SU-DHL-6 (cell line): ENCODE results near the gene CAPN13.

Experiments
- H2AFZ ChIP-seq: fragments of 200-600 bp; sonication (generic); 2 replicates; pipeline ENCODE4 v1.6.1; 2014; ENCODE audit warnings: low read depth, mild to moderate bottlenecking, moderate library complexity, mixed read lengths, antibody characterized with exemption, low read length; ENCODE audit not compliant: severe bottlenecking
- H3F3A ChIP-seq: fragments of 200-600 bp; shearing (Covaris generic); 2 replicates; pipeline ENCODE4 v1.6.0; 2016; ENCODE audit warnings: antibody characterized with exemption, mild to moderate bottlenecking; ENCODE audit not compliant: insufficient read depth
- H3K27ac ChIP-seq: fragments of 200-600 bp; sonication (generic); 2 replicates; pipeline ENCODE4 v1.5.1; 2016; ENCODE audit warnings: low read depth, mild to moderate bottlenecking, low read length, moderate library complexity, mixed read lengths
- H3K27me3 ChIP-seq: fragments of 200-600 bp; sonication (generic), shearing (Covaris generic); 2 replicates; pipeline ENCODE4 v1.6.0; 2014; ENCODE audit warnings: mild to moderate bottlenecking, low read length
- H3K36me3 ChIP-seq: fragments of 200-600 bp; sonication (generic); 2 replicates; pipeline ENCODE4 v1.6.1; 2014; ENCODE audit warnings: mild to moderate bottlenecking, low read length, mixed read lengths
- H3K4me2 ChIP-seq: fragments of 300-600, 200-600 bp; shearing (Covaris generic), sonication (generic); 2 replicates; pipeline ENCODE4 v1.6.0; 2014; ENCODE audit warnings: low read length, low read depth, mild to moderate bottlenecking; ENCODE audit not compliant: poor library complexity, severe bottlenecking
- H3K4me3 ChIP-seq: fragments of 200-600 bp; sonication (generic); 2 replicates; pipeline ENCODE4 v1.5.1; 2014; ENCODE audit warnings: antibody characterized with exemption, low read length, mild to moderate bottlenecking, mixed read lengths; ENCODE audit not compliant: insufficient read depth, poor library complexity, severe bottlenecking
- H3K79me2 ChIP-seq: fragments of 200-600 bp; sonication (generic); 2 replicates; pipeline ENCODE4 v1.6.1; 2014; ENCODE audit warnings: mild to moderate bottlenecking, low read length, moderate library complexity; ENCODE audit not compliant: insufficient read depth
- H3K9ac ChIP-seq: fragments of 200-600 bp; sonication (generic); 2 replicates; pipeline ENCODE4 v1.7.0; 2014; ENCODE audit warnings: mild to moderate bottlenecking, low read length
- H3K9me2 ChIP-seq: fragments of 200-600 bp; sonication (generic); replicated peaks from 2 replicates; pipeline ENCODE4 v1.6.1; 2014; ENCODE audit warnings: low read length; ENCODE audit not compliant: insufficient read depth
- H3K9me3 ChIP-seq: fragments of 200-600 bp; sonication (generic); 2 replicates; pipeline ENCODE4 v1.6.1; 2014; ENCODE audit warnings: low read length, mixed read lengths; ENCODE audit not compliant: insufficient read depth
- H4K20me1 ChIP-seq: fragments of 200-600 bp; sonication (generic); 2 replicates; pipeline ENCODE4 v1.6.1; 2014; ENCODE audit warnings: low read depth, mild to moderate bottlenecking, antibody characterized with exemption, low read length, moderate library complexity, mixed read lengths
- CTCF ChIP-seq: fragments of 200-600 bp; sonication (generic); IDR thresholded peaks from one replicate; pipeline ENCODE4 v1.5.1; 2017; ENCODE audit warnings: antibody characterized with exemption, mild to moderate bottlenecking, low read length, moderate library complexity; ENCODE audit not compliant: insufficient read depth, poor library complexity, severe bottlenecking
- EZH2phosphoT487 ChIP-seq: fragments of 200-600 bp; sonication (generic), shearing (Covaris generic); conservative IDR thresholded peaks from 2 replicates; pipeline ENCODE4 v1.6.1; 2018; ENCODE audit warnings: mild to moderate bottlenecking, antibody characterized with exemption, low read length, moderate library complexity, mixed read lengths

CAPN13 gene

GRCh38 chr2:30691948-30692828 is 115.1 kb downstream of the CAPN13 start:
- no peak overlapping the region for H2AFZ ChIP-seq
- TF ChIP-seq EZH2phosphoT487 (no peak), CTCF (no peak)
- no peaks in the 10 kb centered on the region for H3K27me3 ChIP-seq
- H3K36me3 ChIP-seq, result no peaks in the 10 kb centered on the region
- no peak overlapping the region for H3K9ac ChIP-seq
- H3K27ac ChIP-seq, result no peak overlapping the region
- H4K20me1 ChIP-seq, result no peaks in the 10 kb centered on the region
- no peaks in the 10 kb centered on the region for H3K79me2 ChIP-seq
- no peak overlapping the region for H3K4me3 ChIP-seq
- H3K9me2 ChIP-seq, result no peaks in the 10 kb centered on the region
- H3K4me2 ChIP-seq, result no peak overlapping the region
- no peaks in the 10 kb centered on the region for H3F3A ChIP-seq
- no peaks in the 10 kb centered on the region for H3K9me3 ChIP-seq

GRCh38 chr2:30691091-30691947 is 115.9 kb downstream of the CAPN13 start:
- Histone ChIP-seq H3K9me2 (no peaks in the 10 kb centered on the region), H3K36me3 (no peaks in the 10 kb centered on the region), H4K20me1 (no peaks in the 10 kb centered on the region), H3K9me3 (no peaks in the 10 kb centered on the region), H3K27ac (no peak overlapping the region), H3K9ac (no peak overlapping the region), H2AFZ (no peak overlapping the region), H3K4me3 (no peak overlapping the region), H3K4me2 (no peak overlapping the region), H3K79me2 (no peaks in the 10 kb centered on the region), H3F3A (no peaks in the 10 kb centered on the region), H3K27me3 (no peaks in the 10 kb centered on the region)
- TF ChIP-seq CTCF (no peak), EZH2phosphoT487 (no peak)

- H3K27ac ChIP-seq, result no peak overlapping the region
- no peaks in the 10 kb centered on the region for H4K20me1 ChIP-seq
- H3K9me3 ChIP-seq, result no peaks in the 10 kb centered on the region
- no peak overlapping the region for H3K4me3 ChIP-seq
- H3K27me3 ChIP-seq, result no peaks in the 10 kb centered on the region
- TF ChIP-seq EZH2phosphoT487 (no peak), CTCF (no peak)
- no peak overlapping the region for H3K9ac ChIP-seq
- no peaks in the 10 kb centered on the region for H3F3A ChIP-seq
- no peak overlapping the region for H2AFZ ChIP-seq
- H3K4me2 ChIP-seq, result no peak overlapping the region
- no peaks in the 10 kb centered on the region for H3K36me3 ChIP-seq
- H3K79me2 ChIP-seq, result no peaks in the 10 kb centered on the region
- no peaks in the 10 kb centered on the region for H3K9me2 ChIP-seq
Observed at GRCh38 chr2:30690126-30690561, 117.1 kb downstream of the CAPN13 start.
